CD14-positive monocyte (primary cell): ENCODE results near the gene CELF4. TPM values are rescaled to one million over a fixed set of nuclear protein-coding genes. Genes with fewer than 3 reads are reported as not detected.

ENCODE experiments used
- DNase-seq, 3 donors: peaks; one replicate each; pipeline ENCODE4 v3.0.0-alpha.2; 2011 to 2022
- H2AFZ ChIP-seq: 2 replicates; pipeline ENCODE4 v1.6.0; 2012; ENCODE audit warnings: mild to moderate bottlenecking, low read depth, low read length, inconsistent platforms; ENCODE audit not compliant: insufficient read depth, poor library complexity, severe bottlenecking
- H3K27ac ChIP-seq, 2 donors: 1 replicate in 1 of 2; 2 replicates in 1 of 2; pipeline ENCODE4 v1.5.1; 2012 to 2013; ENCODE audit warnings: low read length in 2 of 2, control low read depth in 1 of 2, inconsistent platforms in 1 of 2, low read depth in 1 of 2, mild to moderate bottlenecking in 1 of 2
- H3K27me3 ChIP-seq, 2 donors: one replicate each; pipeline versions ENCODE4 v1.6.0 to v1.6.1; 2011 to 2013; ENCODE audit warnings: low read length in 2 of 2; ENCODE audit not compliant: control insufficient read depth in 2 of 2, insufficient read depth in 2 of 2
- H3K36me3 ChIP-seq, 2 donors: replicated peaks in 1 of 2; 1 replicate in 1 of 2; 2 replicates in 1 of 2; pipeline versions ENCODE4 v1.5.1 to v1.6.1; 2012 to 2013; ENCODE audit warnings: low read length in 2 of 2, control low read depth in 1 of 2, inconsistent platforms in 1 of 2, mild to moderate bottlenecking in 1 of 2; ENCODE audit not compliant: insufficient read depth in 2 of 2, control insufficient read depth in 1 of 2
- H3K4me1 ChIP-seq, 2 donors: 1 replicate in 1 of 2; 2 replicates in 1 of 2; pipeline versions ENCODE4 v1.5.1 to v1.6.1; 2012 to 2013; ENCODE audit warnings: low read length in 2 of 2, control low read depth in 1 of 2, inconsistent platforms in 1 of 2, mild to moderate bottlenecking in 1 of 2, moderate library complexity in 1 of 2; ENCODE audit not compliant: insufficient read depth in 2 of 2, control insufficient read depth in 1 of 2
- H3K4me2 ChIP-seq: replicated peaks from 2 replicates; pipeline ENCODE3; 2012; ENCODE audit warnings: low read length, moderate library complexity, mild to moderate bottlenecking; ENCODE audit not compliant: poor library complexity, severe bottlenecking; ENCODE audit errors: extremely low read depth
- H3K4me3 ChIP-seq, 3 experiments: fragments of 200-600 bp in 1 of 3; sonication (generic) in 1 of 3; replicated peaks in 1 of 3; 1 replicate in 2 of 3; 2 replicates in 1 of 3; pipeline ENCODE4 v1.5.1; 2011 to 2013; ENCODE audit warnings: low read length in 3 of 3, mild to moderate bottlenecking in 3 of 3, control low read depth in 2 of 3, low read depth in 2 of 3, inconsistent platforms in 1 of 3, moderate library complexity in 1 of 3
- H3K79me2 ChIP-seq: 2 replicates; pipeline ENCODE4 v1.6.0; 2012; ENCODE audit warnings: mild to moderate bottlenecking, control low read depth, inconsistent platforms, low read length, moderate library complexity; ENCODE audit not compliant: insufficient read depth
- H3K9ac ChIP-seq: 2 replicates; pipeline ENCODE4 v1.6.0; 2017; ENCODE audit warnings: low read length, mild to moderate bottlenecking; ENCODE audit not compliant: insufficient read depth, poor library complexity, severe bottlenecking
- H3K9me3 ChIP-seq, 2 donors: replicated peaks in 1 of 2; 1 replicate in 1 of 2; 2 replicates in 1 of 2; pipeline versions ENCODE4 v1.5.1 to v1.6.1; 2012 to 2013; ENCODE audit warnings: low read length in 2 of 2, control low read depth in 1 of 2; ENCODE audit not compliant: control insufficient read depth in 1 of 2, insufficient read depth in 1 of 2
- H4K20me1 ChIP-seq: 2 replicates; pipeline ENCODE4 v1.6.0; 2012; ENCODE audit warnings: mild to moderate bottlenecking, low read length, control low read depth, moderate library complexity; ENCODE audit not compliant: insufficient read depth
- H3K27ac Mint-ChIP-seq, 7 donors: one replicate each; pipeline ENCODE4 v1.8.0; 2020; ENCODE audit warnings: mild to moderate bottlenecking in 7 of 7, mixed read lengths in 7 of 7, moderate library complexity in 6 of 7, inconsistent platforms in 2 of 7
- H3K27me3 Mint-ChIP-seq, 3 donors: one replicate each; pipeline ENCODE4 v1.8.0; 2021 to 2022; ENCODE audit warnings: low read depth in 3 of 3, mild to moderate bottlenecking in 3 of 3, mixed read lengths in 3 of 3, moderate library complexity in 3 of 3, inconsistent platforms in 1 of 3
- H3K36me3 Mint-ChIP-seq, 2 donors: one replicate each; pipeline ENCODE4 v1.8.0; 2020; ENCODE audit warnings: mixed read lengths in 2 of 2, inconsistent platforms in 1 of 2, mild to moderate bottlenecking in 1 of 2
- H3K4me1 Mint-ChIP-seq: one replicate; pipeline ENCODE4 v1.8.0; 2020; ENCODE audit warnings: mild to moderate bottlenecking, mixed read lengths
- H3K4me3 Mint-ChIP-seq, 2 donors: one replicate each; pipeline ENCODE4 v1.8.0; 2020; ENCODE audit warnings: mild to moderate bottlenecking in 2 of 2, mixed read lengths in 2 of 2, moderate library complexity in 1 of 2
- H3K9me3 Mint-ChIP-seq, 7 donors: one replicate each; pipeline ENCODE4 v1.8.0; 2020 to 2022; ENCODE audit warnings: mixed read lengths in 7 of 7, mild to moderate bottlenecking in 6 of 7, moderate library complexity in 6 of 7, inconsistent platforms in 2 of 7
- WGBS: methylation state at CpG from one replicate; pipeline ENCODE4 v1.1.5; 2013; ENCODE audit warnings: missing lambda C conversion rate; ENCODE audit not compliant: insufficient coverage; 5-methylcytosine and 5-hydroxymethylcytosine counted together
- intact Hi-C, 2 donors: fragments of 100-400 bp; cut with micrococcal nuclease; formaldehyde crosslinking; loops; one replicate each; pipeline versions ENCODE4 v1.15.0 to v1.15.1; 2023
- polyA plus RNA-seq, 3 donors: library from polyadenylated mRNA; depleted of rRNA in 1 of 3; unstranded in 2 of 3; stranded (reverse) in 1 of 3; fragments of 300-500 nt in 2 of 3; fragments of >200 nt in 1 of 3; fragmentation: Illumina TruSeq in 2 of 3; gene quantifications; 1 replicate in 2 of 3; 2 replicates in 1 of 3; pipeline ENCODE4 v1.2.3, GENCODE V29; 2012 to 2021
- TF ChIP-seq, protein P1 (sequence below): fragments of 200-600 bp; IDR thresholded peaks from one replicate; pipeline ENCODE4 v1.8.0; 2022; ENCODE audit warnings: antibody characterized with exemption, mild to moderate bottlenecking

Gene CELF4
- polyA plus RNA-seq, 3 donors, result not detected

DNA sequence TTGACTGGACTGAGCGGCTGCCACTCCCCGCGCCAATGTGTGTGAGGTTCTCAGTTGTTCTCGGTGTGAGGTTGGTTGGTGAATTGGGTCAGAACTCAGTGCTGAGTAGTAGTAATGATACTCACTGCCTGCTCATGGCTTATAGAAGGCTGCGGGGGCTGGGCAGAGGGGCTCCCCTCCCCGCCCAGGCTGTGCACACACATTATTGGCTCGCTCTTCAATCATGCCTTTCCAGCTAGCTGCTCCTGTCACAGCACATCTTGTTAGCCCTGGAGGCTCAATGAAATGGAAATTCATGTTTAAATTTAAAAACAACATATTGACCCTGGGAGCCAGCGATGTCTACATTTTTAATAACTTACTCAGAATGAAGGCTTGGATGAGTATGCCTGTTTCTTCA lies 152.8 kb downstream of the CELF4 start:
- no peaks in the 10 kb centered on the region for H4K20me1 ChIP-seq
- no peak for DNase-seq
- H3K4me3 Mint-ChIP-seq, result no peak overlapping the region
- H3K27ac Mint-ChIP-seq, result no peak overlapping the region
- intact Hi-C loops, result no loop called here
- H3K4me1 Mint-ChIP-seq, result no peaks in the 10 kb centered on the region
- TF ChIP-seq, protein P1, sequence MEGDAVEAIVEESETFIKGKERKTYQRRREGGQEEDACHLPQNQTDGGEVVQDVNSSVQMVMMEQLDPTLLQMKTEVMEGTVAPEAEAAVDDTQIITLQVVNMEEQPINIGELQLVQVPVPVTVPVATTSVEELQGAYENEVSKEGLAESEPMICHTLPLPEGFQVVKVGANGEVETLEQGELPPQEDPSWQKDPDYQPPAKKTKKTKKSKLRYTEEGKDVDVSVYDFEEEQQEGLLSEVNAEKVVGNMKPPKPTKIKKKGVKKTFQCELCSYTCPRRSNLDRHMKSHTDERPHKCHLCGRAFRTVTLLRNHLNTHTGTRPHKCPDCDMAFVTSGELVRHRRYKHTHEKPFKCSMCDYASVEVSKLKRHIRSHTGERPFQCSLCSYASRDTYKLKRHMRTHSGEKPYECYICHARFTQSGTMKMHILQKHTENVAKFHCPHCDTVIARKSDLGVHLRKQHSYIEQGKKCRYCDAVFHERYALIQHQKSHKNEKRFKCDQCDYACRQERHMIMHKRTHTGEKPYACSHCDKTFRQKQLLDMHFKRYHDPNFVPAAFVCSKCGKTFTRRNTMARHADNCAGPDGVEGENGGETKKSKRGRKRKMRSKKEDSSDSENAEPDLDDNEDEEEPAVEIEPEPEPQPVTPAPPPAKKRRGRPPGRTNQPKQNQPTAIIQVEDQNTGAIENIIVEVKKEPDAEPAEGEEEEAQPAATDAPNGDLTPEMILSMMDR, result no peak
- no peaks in the 10 kb centered on the region for H3K36me3 ChIP-seq
- peaks cover 0 to 12% (median 3%) of the 10 kb centered on the region in 7 donors for H3K9me3 Mint-ChIP-seq
- no peaks in the 10 kb centered on the region for H3K4me1 ChIP-seq
- no peaks in the 10 kb centered on the region for H3K36me3 Mint-ChIP-seq
- no peak overlapping the region for H2AFZ ChIP-seq
- H3K4me3 ChIP-seq, result no peak overlapping the region
- H3K79me2 ChIP-seq, result no peaks in the 10 kb centered on the region
- H3K27ac ChIP-seq, result no peak overlapping the region
- H3K4me2 ChIP-seq, result no peak overlapping the region
- H3K9me3 ChIP-seq, result peaks cover 0 to 4% of the 10 kb centered on the region in 2 donors
- H3K27me3 Mint-ChIP-seq, result peaks cover 0 to 3% (median 3%) of the 10 kb centered on the region in 3 donors
- whole genome bisulfite sequencing, result 97% methylated on average over 7 of the region's 8 CpGs
- H3K27me3 ChIP-seq, result no peaks in the 10 kb centered on the region
- H3K9ac ChIP-seq, result no peak overlapping the region

GRCh38 chr18:37412333-37412732 lies 153.3 kb downstream of the CELF4 start:
- no peaks in the 10 kb centered on the region for H3K4me1 ChIP-seq
- no peak overlapping the region for H3K9ac ChIP-seq
- intact Hi-C loops, result no loop called here
- H3K9me3 ChIP-seq, result peaks cover 0 to 4% of the 10 kb centered on the region in 2 donors
- Mint-ChIP-seq H3K4me1 (no peaks in the 10 kb centered on the region), H3K36me3 (no peaks in the 10 kb centered on the region), H3K27me3 (peaks cover 0 to 3% (median 2%) of the 10 kb centered on the region in 3 donors), H3K9me3 (peaks cover 0 to 12% (median 3%) of the 10 kb centered on the region in 7 donors), H3K27ac (no peak overlapping the region), H3K4me3 (no peak overlapping the region)
- H3K36me3 ChIP-seq, result no peaks in the 10 kb centered on the region
- H3K27me3 ChIP-seq, result no peaks in the 10 kb centered on the region
- no peak overlapping the region for H3K4me3 ChIP-seq
- H4K20me1 ChIP-seq, result no peaks in the 10 kb centered on the region
- no peak overlapping the region for H3K4me2 ChIP-seq
- H3K79me2 ChIP-seq, result no peaks in the 10 kb centered on the region
- no peak overlapping the region for H2AFZ ChIP-seq
- DNase-seq, result no peak
- TF ChIP-seq, protein P1, result no peak
- H3K27ac ChIP-seq, result no peak overlapping the region
- 100% methylated on average over 3 of the region's 3 CpGs for WGBS
